ENCODE data around the gene DCLK1.

DCLK1 gene

GRCh38 chr13:35822666-35823065 lies 308.5 kb downstream of the DCLK1 start:
- H3K27ac Mint-ChIP-seq, result no peak overlapping the region
- DNase-seq (no peak), ATAC-seq (no peak)
- H3K4me1 Mint-ChIP-seq, result no peaks in the 10 kb centered on the region
- no peak overlapping the region for H3K4me3 Mint-ChIP-seq
- H3K36me3 Mint-ChIP-seq (ENCODE audit: low read depth), result no peaks in the 10 kb centered on the region
- H3K27me3 Mint-ChIP-seq, result no peaks in the 10 kb centered on the region
- peaks cover 4% of the 10 kb centered on the region for H3K9me3 Mint-ChIP-seq

- no peak for DNase-seq
- Mint-ChIP-seq H3K9me3 (no peaks in the 10 kb centered on the region), H3K4me1 (no peaks in the 10 kb centered on the region), H3K27ac (no peak overlapping the region), H3K27me3 (peaks cover 2% of the 10 kb centered on the region), H3K36me3 (ENCODE audit: low read depth) (no peaks in the 10 kb centered on the region), H3K4me3 (no peak overlapping the region)
- no peak for ATAC-seq
Observed at GRCh38 chr13:35818633-35819067, 312.5 kb downstream of the DCLK1 start.

- H3K4me3 Mint-ChIP-seq, result no peak overlapping the region
Observed at GRCh38 chr13:35817642-35818607, 313.3 kb downstream of the DCLK1 start.

GRCh38 chr13:35814605-35815011 lies 316.6 kb downstream of the DCLK1 start:
- Mint-ChIP-seq H3K27ac (no peak overlapping the region), H3K9me3 (no peaks in the 10 kb centered on the region), H3K4me1 (no peaks in the 10 kb centered on the region), H3K4me3 (no peak overlapping the region), H3K36me3 (ENCODE audit: low read depth) (no peaks in the 10 kb centered on the region), H3K27me3 (peaks cover 2% of the 10 kb centered on the region)
- ATAC-seq (no peak), DNase-seq (no peak)

More at GRCh38 chr13:35817642-35818607, 313.3 kb downstream of the DCLK1 start:
- no peaks in the 10 kb centered on the region for H3K4me1 Mint-ChIP-seq
- no peak for DNase-seq
- H3K27me3 Mint-ChIP-seq, result peaks cover 2% of the 10 kb centered on the region
- no peaks in the 10 kb centered on the region for H3K36me3 Mint-ChIP-seq (ENCODE audit: low read depth)
- no peak for ATAC-seq
- H3K27ac Mint-ChIP-seq, result no peak overlapping the region
- H3K9me3 Mint-ChIP-seq, result no peaks in the 10 kb centered on the region

GRCh38 chr13:35812736-35813135 lies 318.4 kb downstream of the DCLK1 start:
- Mint-ChIP-seq H3K27me3 (peaks cover 2% of the 10 kb centered on the region), H3K4me1 (no peaks in the 10 kb centered on the region), H3K36me3 (ENCODE audit: low read depth) (no peaks in the 10 kb centered on the region), H3K9me3 (no peaks in the 10 kb centered on the region), H3K27ac (no peak overlapping the region), H3K4me3 (no peak overlapping the region)
- DNase-seq (no peak), ATAC-seq (no peak)

GRCh38 chr13:35810321-35810720 lies 320.9 kb downstream of the DCLK1 start:
- DNase-seq (no peak), ATAC-seq (no peak)
- H3K27me3 Mint-ChIP-seq, result peaks cover 4% of the 10 kb centered on the region
- H3K27ac Mint-ChIP-seq, result no peak overlapping the region
- H3K4me3 Mint-ChIP-seq, result no peak overlapping the region
- H3K9me3 Mint-ChIP-seq, result no peaks in the 10 kb centered on the region
- H3K36me3 Mint-ChIP-seq (ENCODE audit: low read depth), result no peaks in the 10 kb centered on the region
- no peaks in the 10 kb centered on the region for H3K4me1 Mint-ChIP-seq

GRCh38 chr13:35808846-35809245 lies 322.3 kb downstream of the DCLK1 start:
- no peaks in the 10 kb centered on the region for H3K9me3 Mint-ChIP-seq
- no peaks in the 10 kb centered on the region for H3K36me3 Mint-ChIP-seq (ENCODE audit: low read depth)
- peaks cover 2% of the 10 kb centered on the region for H3K27me3 Mint-ChIP-seq

DNA sequence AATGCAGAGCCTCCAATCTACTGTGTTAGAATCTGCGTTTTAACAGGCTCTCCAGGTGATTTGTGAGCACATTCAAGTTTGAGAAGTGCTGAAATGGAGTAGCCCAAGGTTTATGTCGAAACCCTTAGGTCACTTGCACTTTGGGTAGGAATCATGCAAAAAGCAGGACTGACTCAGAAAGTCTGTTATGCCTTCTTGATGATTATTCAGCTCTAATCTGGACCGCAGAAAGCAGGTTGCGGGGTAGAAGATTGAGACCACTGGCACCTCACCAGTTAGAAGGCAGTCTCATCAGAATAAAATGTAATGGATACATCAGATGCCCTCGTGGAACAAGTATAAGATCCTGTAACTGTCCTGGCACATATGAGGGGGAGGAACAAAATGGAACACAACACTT lies 326.3 kb downstream of the DCLK1 start:
- no peak for DNase-seq
- ATAC-seq, result no peak
- no peaks in the 10 kb centered on the region for H3K4me1 Mint-ChIP-seq
- H3K4me3 Mint-ChIP-seq, result no peak overlapping the region
- peaks cover 2% of the 10 kb centered on the region for H3K27me3 Mint-ChIP-seq
- H3K9me3 Mint-ChIP-seq, result no peaks in the 10 kb centered on the region
- no peaks in the 10 kb centered on the region for H3K36me3 Mint-ChIP-seq (ENCODE audit: low read depth)
- H3K27ac Mint-ChIP-seq, result no peak overlapping the region

More at GRCh38 chr13:35808846-35809245, 322.3 kb downstream of the DCLK1 start:
- DNase-seq (no peak), ATAC-seq (no peak)
- Mint-ChIP-seq H3K27ac (no peak overlapping the region), H3K4me1 (no peaks in the 10 kb centered on the region), H3K4me3 (no peak overlapping the region)

GRCh38 chr13:35797991-35798390 lies 333.2 kb downstream of the DCLK1 start:
- Mint-ChIP-seq H3K4me3 (no peak overlapping the region), H3K9me3 (no peaks in the 10 kb centered on the region), H3K4me1 (no peaks in the 10 kb centered on the region), H3K36me3 (ENCODE audit: low read depth) (no peaks in the 10 kb centered on the region), H3K27me3 (no peaks in the 10 kb centered on the region), H3K27ac (no peak overlapping the region)
- ATAC-seq (no peak), DNase-seq (no peak)

DNA sequence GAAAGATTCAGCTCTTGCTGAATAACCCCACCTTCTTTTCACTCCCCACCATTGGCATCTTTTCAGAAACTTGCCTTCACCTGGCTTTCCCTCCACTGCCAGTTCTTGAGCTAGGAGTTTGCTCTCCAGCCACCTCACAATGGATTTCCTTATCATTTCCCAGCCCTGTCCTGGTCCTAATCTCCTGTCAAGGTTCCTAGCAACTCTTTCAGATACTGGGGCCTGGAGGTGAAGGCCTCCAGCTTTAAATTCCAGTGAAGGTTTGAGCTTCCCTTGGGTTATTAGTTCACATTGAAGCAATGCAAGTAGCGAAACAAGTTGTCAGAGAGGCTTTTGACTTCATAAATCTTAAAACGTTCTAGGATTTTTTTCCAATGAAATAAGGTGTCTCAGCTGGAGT lies 333.9 kb downstream of the DCLK1 start:
- Mint-ChIP-seq H3K27me3 (no peaks in the 10 kb centered on the region), H3K36me3 (ENCODE audit: low read depth) (no peaks in the 10 kb centered on the region), H3K4me3 (no peak overlapping the region), H3K9me3 (no peaks in the 10 kb centered on the region), H3K27ac (no peak overlapping the region), H3K4me1 (no peaks in the 10 kb centered on the region)
- DNase-seq, result no peak
- ATAC-seq, result no peak

GRCh38 chr13:35796623-35797022 lies 334.6 kb downstream of the DCLK1 start:
- Mint-ChIP-seq H3K36me3 (ENCODE audit: low read depth) (no peaks in the 10 kb centered on the region), H3K4me1 (no peaks in the 10 kb centered on the region), H3K9me3 (no peaks in the 10 kb centered on the region), H3K27me3 (no peaks in the 10 kb centered on the region), H3K27ac (no peak overlapping the region), H3K4me3 (no peak overlapping the region)
- DNase-seq (no peak), ATAC-seq (no peak)

DNA sequence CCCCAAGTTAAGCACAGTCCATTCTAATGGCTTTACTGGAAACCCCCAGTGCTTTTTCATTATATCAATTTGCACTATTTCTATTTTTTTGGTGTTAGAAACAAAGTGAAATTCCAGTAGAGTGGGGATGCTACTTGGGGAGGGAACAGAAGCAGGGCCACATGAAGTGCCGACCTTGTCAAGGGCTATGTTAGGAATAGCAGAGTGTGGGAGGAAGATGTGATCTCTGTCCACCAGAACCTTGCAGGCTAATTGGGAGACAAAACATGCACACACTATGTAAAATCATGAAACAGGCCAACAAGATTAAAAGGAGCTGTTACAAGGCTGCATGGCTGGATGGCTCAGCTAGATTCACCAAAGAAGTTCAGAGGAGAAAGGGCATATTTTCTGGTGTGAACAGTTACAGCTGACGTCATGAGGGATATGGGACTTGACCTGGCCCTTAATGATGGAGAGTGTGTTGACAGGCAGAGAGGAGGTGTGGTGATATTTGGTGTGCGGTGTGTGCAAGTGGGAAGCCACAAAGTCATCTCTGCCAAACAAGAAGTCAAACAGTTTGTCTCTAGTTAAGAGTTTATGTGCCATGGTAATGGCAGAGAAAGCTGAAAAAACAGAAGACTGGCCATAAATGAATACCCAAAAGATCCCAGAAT lies 336.3 kb downstream of the DCLK1 start:
- no peak for DNase-seq
- no peak for ATAC-seq
- Mint-ChIP-seq H3K9me3 (no peaks in the 10 kb centered on the region), H3K36me3 (ENCODE audit: low read depth) (no peaks in the 10 kb centered on the region), H3K27me3 (no peaks in the 10 kb centered on the region), H3K27ac (no peak overlapping the region), H3K4me1 (no peaks in the 10 kb centered on the region), H3K4me3 (no peak overlapping the region)

GRCh38 chr13:35793823-35794222 lies 337.4 kb downstream of the DCLK1 start:
- Mint-ChIP-seq H3K27ac (no peak overlapping the region), H3K9me3 (no peaks in the 10 kb centered on the region), H3K4me3 (no peak overlapping the region), H3K4me1 (no peaks in the 10 kb centered on the region), H3K36me3 (ENCODE audit: low read depth) (no peaks in the 10 kb centered on the region), H3K27me3 (peaks cover 5% of the 10 kb centered on the region)
- ATAC-seq, result no peak
- no peak for DNase-seq

DNA sequence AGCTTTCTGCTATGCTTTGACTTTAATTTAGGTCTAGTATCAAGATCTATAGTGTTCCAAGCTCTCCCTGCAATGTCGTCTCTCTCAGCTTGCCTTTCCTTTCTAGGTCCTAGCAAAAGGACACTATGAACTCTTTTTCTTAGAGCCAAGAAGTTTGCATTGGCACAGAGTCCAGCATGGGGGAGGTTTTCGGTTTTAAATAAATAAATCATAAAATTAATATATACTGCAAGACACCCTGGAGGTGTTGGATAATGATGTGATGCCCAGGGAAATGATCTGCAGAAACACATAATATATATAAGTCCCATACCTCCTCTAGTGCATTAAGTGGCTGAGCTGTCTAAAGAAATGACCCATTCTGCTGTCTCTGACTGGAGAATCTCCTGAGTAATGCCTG lies 338.3 kb downstream of the DCLK1 start:
- DNase-seq, result no peak
- no peaks in the 10 kb centered on the region for H3K4me1 Mint-ChIP-seq
- no peaks in the 10 kb centered on the region for H3K36me3 Mint-ChIP-seq (ENCODE audit: low read depth)
- no peak for ATAC-seq
- no peaks in the 10 kb centered on the region for H3K9me3 Mint-ChIP-seq
- peaks cover 5% of the 10 kb centered on the region for H3K27me3 Mint-ChIP-seq
- H3K27ac Mint-ChIP-seq, result no peak overlapping the region
- no peak overlapping the region for H3K4me3 Mint-ChIP-seq

- Mint-ChIP-seq H3K27ac (no peak overlapping the region), H3K4me1 (no peaks in the 10 kb centered on the region), H3K9me3 (no peaks in the 10 kb centered on the region), H3K4me3 (no peak overlapping the region), H3K27me3 (peaks cover 5% of the 10 kb centered on the region), H3K36me3 (ENCODE audit: low read depth) (no peaks in the 10 kb centered on the region)
- ATAC-seq (no peak), DNase-seq (no peak)
Observed at GRCh38 chr13:35792021-35792420, 339.2 kb downstream of the DCLK1 start.
